ENCODE data around the gene NKD2. TPM values are rescaled to one million over a fixed set of nuclear protein-coding genes. Genes with fewer than 3 reads are reported as not detected.
"Not testable (repeated sequence)": the region's sequence is repeated elsewhere in the genome, so short reads cannot be mapped to it uniquely, and the experiment has no call there.

NKD2 gene
- total RNA-seq, 1 experiment from 2014 or later, result 0.57 TPM

DNA sequence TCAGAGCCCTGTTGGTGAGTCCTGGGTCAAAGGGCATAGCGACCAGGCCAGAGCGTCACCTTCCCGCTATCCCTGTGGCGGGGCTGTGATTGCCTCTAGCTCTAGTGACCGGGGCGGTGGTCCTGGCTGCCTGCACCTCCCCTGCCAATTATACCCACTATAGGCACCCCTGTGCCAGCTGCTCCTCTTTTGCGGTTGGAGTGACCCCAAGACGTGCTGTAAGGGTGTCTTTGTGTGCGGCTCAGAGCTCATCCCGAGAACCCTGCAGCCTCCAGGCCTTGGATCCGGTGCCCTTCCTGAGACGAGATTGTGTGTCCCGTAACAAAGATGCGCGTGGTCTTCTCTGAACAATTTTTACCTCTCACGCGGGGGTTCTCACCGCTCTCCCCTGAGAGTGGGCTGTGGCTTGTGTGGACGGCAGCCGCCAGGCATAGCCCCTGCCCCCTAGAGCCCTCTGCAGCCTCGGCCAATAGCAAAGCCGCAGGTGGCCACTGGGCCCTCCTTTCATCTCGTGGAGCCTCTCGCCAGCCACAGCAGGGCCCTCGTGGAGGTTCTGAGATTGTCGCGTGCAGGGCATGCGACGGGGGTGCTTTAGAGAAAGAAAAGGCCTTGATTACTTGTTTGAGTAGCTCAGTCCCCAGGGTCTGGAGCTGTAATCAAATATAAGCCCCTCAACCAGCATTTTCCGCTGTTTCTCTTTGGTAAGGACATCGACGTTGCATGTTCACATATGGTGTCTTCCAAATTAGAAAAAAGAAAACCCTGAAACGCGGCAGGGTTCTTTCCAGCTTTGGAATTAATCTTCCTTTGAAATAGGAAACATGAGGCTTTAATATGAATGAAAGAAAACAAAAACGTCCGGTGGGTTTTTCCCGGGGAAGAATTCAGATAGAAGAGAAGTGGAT, 10.7 kb downstream of the NKD2 start:
- no peak overlapping the region for H3K4me3 ChIP-seq
- H3K36me3 ChIP-seq (ENCODE audit: low read depth), result no peaks in the 10 kb centered on the region
- no peak for TF ChIP-seq CTCF (conservative IDR thresholded peaks at IDR 0.05)
- no peak for TF ChIP-seq EZH2 (IDR thresholded peaks at IDR 0.05; ENCODE audit: low read depth)
- intact Hi-C loops (cut with micrococcal nuclease; ENCODE audit: unreplicated experiment), result no loop called here
- BruUV-seq (replicated peaks), result no TSS peak
- no peaks in the 10 kb centered on the region for H3K4me1 ChIP-seq (replicated peaks; ENCODE audit: insufficient read depth)
- H3F3A ChIP-seq (ENCODE audit: insufficient read depth, low read depth), result no peaks in the 10 kb centered on the region
- no peaks in the 10 kb centered on the region for H3K79me2 ChIP-seq (ENCODE audit: low read depth)
- no peak overlapping the region for H3K4me2 ChIP-seq
- POLR2A ChIA-PET (ENCODE audit: unreplicated experiment), result no interaction called here
- H3K27me3 ChIP-seq (ENCODE audit: insufficient read depth, low read depth), result peaks cover 66% of the 10 kb centered on the region
- CTCF ChIA-PET, result interaction anchor here (0.6 to 1.2 kb wide), 3 partner anchors 12 to 116 kb away, joined by 6 to 7 read pairs (median 6); no protein-coding TSS in a partner anchor
- H4K20me1 ChIP-seq (ENCODE audit: insufficient read depth), result no peaks in the 10 kb centered on the region
- H3K9me2 ChIP-seq (ENCODE audit: insufficient read depth), result no peaks in the 10 kb centered on the region
- no peak overlapping the region for H2AFZ ChIP-seq
- no peak for DNase-seq
- H3K27ac ChIP-seq, result no peak overlapping the region
- no peaks in the 10 kb centered on the region for H3K9me3 ChIP-seq (ENCODE audit: insufficient read depth, low read depth)

- intact Hi-C loops (cut with micrococcal nuclease; ENCODE audit: unreplicated experiment), result no loop called here
- Histone ChIP-seq H3K4me2 (no peak overlapping the region), H4K20me1 (ENCODE audit: insufficient read depth) (no peaks in the 10 kb centered on the region), H3K36me3 (ENCODE audit: low read depth) (no peaks in the 10 kb centered on the region), H3K79me2 (ENCODE audit: low read depth) (no peaks in the 10 kb centered on the region), H3K27me3 (ENCODE audit: insufficient read depth, low read depth) (peaks cover 53% of the 10 kb centered on the region), H3K4me1 (replicated peaks; ENCODE audit: insufficient read depth) (no peaks in the 10 kb centered on the region), H3K27ac (no peak overlapping the region), H3K9me3 (ENCODE audit: insufficient read depth, low read depth) (no peaks in the 10 kb centered on the region), H3F3A (ENCODE audit: insufficient read depth, low read depth) (no peaks in the 10 kb centered on the region), H3K4me3 (no peak overlapping the region), H3K9me2 (ENCODE audit: insufficient read depth) (no peaks in the 10 kb centered on the region), H2AFZ (no peak overlapping the region)
- peak in 1 of 2 experiments; percentile 9 for DNase-seq
- ChIA-PET POLR2A (ENCODE audit: unreplicated experiment) (no interaction called here), CTCF (interaction anchor here (0.6 to 1.1 kb wide), 3 partner anchors 9 to 504 kb away, joined by 4 to 6 read pairs (median 6); no protein-coding TSS in a partner anchor)
- TF ChIP-seq EZH2 (IDR thresholded peaks at IDR 0.05; ENCODE audit: low read depth) (no peak), CTCF (conservative IDR thresholded peaks at IDR 0.05) (no peak)
- BruUV-seq (replicated peaks), result no TSS peak
Measured at GRCh38 chr5:1020452-1020961, 11.9 kb downstream of the NKD2 start.

DNA sequence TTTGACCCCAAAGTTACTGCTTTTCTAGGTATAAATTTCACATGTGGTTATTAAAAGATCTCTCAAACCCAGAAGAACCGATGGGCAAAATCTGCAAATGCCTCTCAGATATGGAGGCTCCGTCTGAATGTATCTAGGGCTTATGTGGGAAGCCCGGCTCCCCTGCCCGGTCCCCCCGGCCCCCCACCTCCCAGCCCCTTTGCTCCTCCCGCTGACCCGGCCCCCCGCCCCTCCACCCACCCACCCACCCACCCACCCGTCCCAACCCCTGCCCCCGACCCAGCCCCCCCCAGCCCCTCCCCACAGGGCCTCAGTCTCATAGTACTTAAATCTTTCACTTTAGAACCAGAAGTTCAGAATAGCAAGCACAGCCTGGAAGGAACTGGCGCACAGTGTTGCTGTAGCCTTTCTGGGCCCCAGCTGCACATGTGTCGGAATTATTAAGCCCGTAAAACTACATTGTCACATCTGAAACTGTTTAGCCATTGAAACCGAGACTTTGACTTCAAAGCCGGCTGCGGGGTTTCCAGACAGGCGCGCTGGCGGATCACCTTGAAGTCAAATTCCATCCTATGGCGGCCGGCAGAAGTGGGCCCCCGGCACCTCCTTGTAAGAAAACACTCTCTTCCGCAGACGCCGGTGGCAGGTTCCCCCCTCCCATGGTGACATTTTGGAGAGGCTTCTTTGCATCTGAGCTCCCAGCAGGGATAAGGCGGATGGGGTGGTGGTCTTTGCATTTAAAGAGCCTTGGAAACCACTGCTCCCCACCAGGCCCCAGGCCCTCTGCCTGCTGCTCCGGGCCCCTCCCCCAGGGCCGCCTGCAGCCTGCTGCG, 12.8 kb downstream of the NKD2 start:
- BruUV-seq (replicated peaks), result no TSS peak
- H3K4me1 ChIP-seq (replicated peaks; ENCODE audit: insufficient read depth), result no peaks in the 10 kb centered on the region
- no peaks in the 10 kb centered on the region for H3K9me2 ChIP-seq (ENCODE audit: insufficient read depth)
- no peaks in the 10 kb centered on the region for H3K9me3 ChIP-seq (ENCODE audit: insufficient read depth, low read depth)
- no peak overlapping the region for H3K4me2 ChIP-seq
- H3K36me3 ChIP-seq (ENCODE audit: low read depth), result no peaks in the 10 kb centered on the region
- no peak overlapping the region for H2AFZ ChIP-seq
- H3K79me2 ChIP-seq (ENCODE audit: low read depth), result no peaks in the 10 kb centered on the region
- ChIA-PET POLR2A (ENCODE audit: unreplicated experiment) (no interaction called here), CTCF (interaction anchor here (1.1 kb wide), 1 partner anchor 10 kb away, joined by 4 read pairs; no protein-coding TSS in a partner anchor)
- peaks cover 45% of the 10 kb centered on the region for H3K27me3 ChIP-seq (ENCODE audit: insufficient read depth, low read depth)
- intact Hi-C loops (cut with micrococcal nuclease; ENCODE audit: unreplicated experiment), result no loop called here
- no peaks in the 10 kb centered on the region for H3F3A ChIP-seq (ENCODE audit: insufficient read depth, low read depth)
- no peak overlapping the region for H3K4me3 ChIP-seq
- DNase-seq, result peak in 1 of 2 experiments; percentile 3
- no peaks in the 10 kb centered on the region for H4K20me1 ChIP-seq (ENCODE audit: insufficient read depth)
- no peak overlapping the region for H3K27ac ChIP-seq
- no peak for TF ChIP-seq EZH2 (IDR thresholded peaks at IDR 0.05; ENCODE audit: low read depth)
- no peak for TF ChIP-seq CTCF (conservative IDR thresholded peaks at IDR 0.05)

- intact Hi-C loops (cut with micrococcal nuclease; ENCODE audit: unreplicated experiment); H3K9me2 ChIP-seq (ENCODE audit: insufficient read depth): not testable (repeated sequence)
Measured at GRCh38 chr5:1021969-1022336, 13.4 kb downstream of the NKD2 start.

More at GRCh38 chr5:1021969-1022336, 13.4 kb downstream of the NKD2 start:
- CTCF ChIA-PET; H3K79me2 ChIP-seq (ENCODE audit: low read depth); DNase-seq; H3K9me3 ChIP-seq (ENCODE audit: insufficient read depth, low read depth); H3K27ac ChIP-seq; H3K4me3 ChIP-seq; H3K4me2 ChIP-seq; BruUV-seq (replicated peaks); H3K4me1 ChIP-seq (replicated peaks; ENCODE audit: insufficient read depth); H3K36me3 ChIP-seq (ENCODE audit: low read depth); POLR2A ChIA-PET (ENCODE audit: unreplicated experiment); H4K20me1 ChIP-seq (ENCODE audit: insufficient read depth); H3F3A ChIP-seq (ENCODE audit: insufficient read depth, low read depth); H2AFZ ChIP-seq: not testable (repeated sequence)
- H3K27me3 ChIP-seq (ENCODE audit: insufficient read depth, low read depth), result peaks cover 45% of the 10 kb centered on the region
